DND-41 (cell line): ENCODE measurements around the gene CALY.

Source experiments
- ATAC-seq: fragments of 200-7000 bp; cut with Tn5 transposase; 3 replicates; pipeline ENCODE4 v1.9.1; 2021; ENCODE audit warnings: low read depth; ENCODE audit not compliant: insufficient read depth
- DNase-seq: peaks from one replicate; pipeline ENCODE4 v3.0.0-alpha.2; 2020
- H2AFZ ChIP-seq: 2 replicates; pipeline ENCODE4 v1.6.0; 2012; ENCODE audit warnings: low read depth, low read length
- H3K27ac ChIP-seq: 2 replicates; pipeline ENCODE4 v1.5.1; 2012; ENCODE audit warnings: low read length, inconsistent platforms
- H3K27me3 ChIP-seq: fragments of 200-600 bp; sonication (generic); 2 replicates; pipeline ENCODE4 v1.6.0; 2012; ENCODE audit warnings: low read length, mild to moderate bottlenecking, inconsistent platforms; ENCODE audit not compliant: insufficient read depth, poor library complexity
- H3K36me3 ChIP-seq: 2 replicates; pipeline ENCODE4 v1.5.1; 2012; ENCODE audit warnings: low read length, inconsistent platforms; ENCODE audit not compliant: insufficient read depth
- H3K4me1 ChIP-seq: 2 replicates; pipeline ENCODE4 v1.5.1; 2012; ENCODE audit warnings: mild to moderate bottlenecking, low read length; ENCODE audit not compliant: insufficient read depth
- H3K4me2 ChIP-seq: 2 replicates; pipeline ENCODE4 v1.6.0; 2012; ENCODE audit warnings: mild to moderate bottlenecking, moderate library complexity, low read length, inconsistent platforms; ENCODE audit not compliant: insufficient read depth
- H3K4me3 ChIP-seq, 2 experiments: fragments of 200-600 bp in 1 of 2; shearing (Covaris generic) in 1 of 2; 2 replicates each; pipeline ENCODE4 v1.5.1; 2012 to 2016; ENCODE audit warnings: inconsistent platforms in 2 of 2, low read length in 2 of 2, mild to moderate bottlenecking in 2 of 2, low read depth in 1 of 2, moderate library complexity in 1 of 2
- H3K79me2 ChIP-seq: 2 replicates; pipeline ENCODE4 v1.6.0; 2012; ENCODE audit warnings: low read length, inconsistent platforms; ENCODE audit not compliant: insufficient read depth
- H3K9ac ChIP-seq: 2 replicates; pipeline ENCODE4 v1.6.0; 2012; ENCODE audit warnings: low read depth, mild to moderate bottlenecking, inconsistent platforms, low read length, moderate library complexity
- H3K9me3 ChIP-seq: 2 replicates; pipeline ENCODE4 v1.5.1; 2012; ENCODE audit warnings: low read length, moderate library complexity, mild to moderate bottlenecking, inconsistent platforms; ENCODE audit not compliant: insufficient read depth, severe bottlenecking
- H4K20me1 ChIP-seq: 2 replicates; pipeline ENCODE4 v1.6.0; 2012; ENCODE audit warnings: low read length; ENCODE audit not compliant: insufficient read depth
- EZH2 ChIP-seq: IDR thresholded peaks from 3 replicates; pipeline ENCODE4 v1.6.1; 2012; ENCODE audit warnings: borderline replicate concordance, low read depth, mild to moderate bottlenecking, moderate library complexity, low read length, inconsistent platforms; ENCODE audit not compliant: severe bottlenecking
- TF ChIP-seq, protein P1 (sequence below): IDR thresholded peaks from 2 replicates; pipeline ENCODE4 v1.5.1; 2012; ENCODE audit warnings: borderline replicate concordance, low read length, moderate library complexity, mild to moderate bottlenecking; ENCODE audit not compliant: poor library complexity, severe bottlenecking; ENCODE audit errors: extremely low read depth

The CALY gene

DNA sequence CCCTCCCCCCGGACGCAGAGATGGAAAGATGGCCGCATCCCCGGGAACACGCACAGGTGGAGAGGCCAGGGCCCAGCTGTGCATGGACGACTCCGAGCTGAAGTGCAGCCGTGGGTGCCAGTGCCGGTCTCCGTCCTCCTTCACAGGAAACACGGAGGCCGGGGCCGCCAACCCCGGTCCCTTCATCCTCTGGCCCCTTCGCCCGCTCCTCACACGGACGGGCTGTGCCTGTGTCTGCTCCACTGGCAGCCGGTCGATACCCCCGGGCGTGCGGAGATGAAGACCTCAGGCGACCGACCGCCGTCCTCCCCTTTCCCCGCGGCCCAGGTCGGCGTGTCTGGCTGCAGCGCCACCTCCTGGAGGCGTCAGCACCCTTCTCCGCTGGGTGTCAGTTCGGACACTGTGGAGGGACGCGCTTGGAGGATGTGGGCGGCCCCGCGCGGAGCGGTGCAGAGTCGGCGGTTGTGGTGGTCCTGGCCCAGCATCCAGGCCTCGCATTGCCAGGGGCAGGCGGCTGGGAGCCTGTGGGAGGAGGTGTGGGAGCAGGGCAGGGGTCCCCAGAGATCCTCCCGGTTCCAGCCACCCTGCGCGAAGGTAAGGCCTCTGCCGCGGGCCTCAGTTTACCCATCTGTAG lies 18.1 kb downstream of the CALY start:
- Histone ChIP-seq H3K9ac (no peak overlapping the region; the same call in 1 of the 2 replicates), H3K36me3 (no peaks in the 10 kb centered on the region), H3K27me3 (peaks cover 10% of the 10 kb centered on the region), H3K27ac (no peak overlapping the region), H3K79me2 (no peaks in the 10 kb centered on the region), H2AFZ (peak overlapping the region; percentile 53), H3K9me3 (no peaks in the 10 kb centered on the region), H3K4me2 (peak overlapping the region; percentile 64), H4K20me1 (peaks cover 4% of the 10 kb centered on the region; the same call in 1 of the 2 replicates), H3K4me3 (peak overlapping the region in 1 of 2 experiments; percentile 44; a peak in 2 of 4 replicates), H3K4me1 (peaks cover 6% of the 10 kb centered on the region)
- peak; percentile 63 for DNase-seq
- peak; percentile 91 for ATAC-seq
- no peak for TF ChIP-seq EZH2
- TF ChIP-seq, protein P1, sequence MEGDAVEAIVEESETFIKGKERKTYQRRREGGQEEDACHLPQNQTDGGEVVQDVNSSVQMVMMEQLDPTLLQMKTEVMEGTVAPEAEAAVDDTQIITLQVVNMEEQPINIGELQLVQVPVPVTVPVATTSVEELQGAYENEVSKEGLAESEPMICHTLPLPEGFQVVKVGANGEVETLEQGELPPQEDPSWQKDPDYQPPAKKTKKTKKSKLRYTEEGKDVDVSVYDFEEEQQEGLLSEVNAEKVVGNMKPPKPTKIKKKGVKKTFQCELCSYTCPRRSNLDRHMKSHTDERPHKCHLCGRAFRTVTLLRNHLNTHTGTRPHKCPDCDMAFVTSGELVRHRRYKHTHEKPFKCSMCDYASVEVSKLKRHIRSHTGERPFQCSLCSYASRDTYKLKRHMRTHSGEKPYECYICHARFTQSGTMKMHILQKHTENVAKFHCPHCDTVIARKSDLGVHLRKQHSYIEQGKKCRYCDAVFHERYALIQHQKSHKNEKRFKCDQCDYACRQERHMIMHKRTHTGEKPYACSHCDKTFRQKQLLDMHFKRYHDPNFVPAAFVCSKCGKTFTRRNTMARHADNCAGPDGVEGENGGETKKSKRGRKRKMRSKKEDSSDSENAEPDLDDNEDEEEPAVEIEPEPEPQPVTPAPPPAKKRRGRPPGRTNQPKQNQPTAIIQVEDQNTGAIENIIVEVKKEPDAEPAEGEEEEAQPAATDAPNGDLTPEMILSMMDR, result peak; percentile 76

DNA sequence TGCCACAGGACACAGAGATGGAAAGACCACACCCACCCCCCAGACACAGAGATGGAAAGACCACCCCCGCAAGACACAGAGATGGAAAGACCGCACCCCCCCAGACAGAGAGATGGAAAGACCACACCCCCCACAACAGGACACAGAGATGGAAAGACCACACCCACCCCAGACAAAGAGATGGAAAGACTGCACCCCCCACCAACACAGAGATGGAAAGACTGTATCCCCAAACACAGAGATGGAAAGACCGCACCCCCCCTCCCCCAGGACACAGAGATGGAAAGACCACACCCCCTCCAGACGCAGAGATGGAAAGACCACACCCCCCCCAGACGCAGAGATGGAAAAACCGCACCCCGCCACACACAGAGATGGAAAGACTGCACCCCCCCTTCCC lies 20.0 kb downstream of the CALY start:
- Histone ChIP-seq H3K4me1 (peaks cover 6% of the 10 kb centered on the region), H3K4me2 (no peak overlapping the region), H3K9me3 (no peaks in the 10 kb centered on the region), H4K20me1 (peaks cover 4% of the 10 kb centered on the region; the same call in 1 of the 2 replicates), H2AFZ (no peak overlapping the region), H3K79me2 (no peaks in the 10 kb centered on the region), H3K9ac (no peak overlapping the region), H3K27ac (no peak overlapping the region), H3K36me3 (peaks cover 12% of the 10 kb centered on the region), H3K27me3 (peaks cover 10% of the 10 kb centered on the region), H3K4me3 (no peak overlapping the region)
- TF ChIP-seq, protein P1, result no peak
- TF ChIP-seq EZH2, result no peak
- DNase-seq (no peak), ATAC-seq (no peak)

DNA sequence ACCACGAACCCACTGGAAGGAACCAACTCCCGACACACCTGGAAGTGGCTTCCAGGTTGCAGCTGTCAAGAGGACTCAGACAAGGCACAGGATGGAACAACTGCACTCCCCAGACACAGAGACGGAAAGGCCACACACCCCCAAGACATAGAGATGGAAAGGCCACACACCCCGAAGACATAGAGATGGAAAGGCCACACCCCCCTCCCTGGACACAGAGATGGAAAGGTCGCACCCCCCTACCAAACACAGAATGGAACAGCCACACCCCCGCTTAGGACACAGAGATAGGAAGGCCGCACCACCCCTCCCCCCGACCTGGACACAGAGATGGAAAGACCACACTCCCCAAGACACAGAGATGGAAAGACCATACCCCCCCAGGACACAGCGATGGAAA lies 20.4 kb downstream of the CALY start:
- Histone ChIP-seq H3K4me2 (no peak overlapping the region), H4K20me1 (peaks cover 4% of the 10 kb centered on the region; the same call in 1 of the 2 replicates), H3K27me3 (peaks cover 10% of the 10 kb centered on the region), H3K36me3 (peaks cover 17% of the 10 kb centered on the region), H2AFZ (no peak overlapping the region), H3K9me3 (no peaks in the 10 kb centered on the region), H3K4me3 (no peak overlapping the region), H3K9ac (no peak overlapping the region), H3K27ac (no peak overlapping the region), H3K79me2 (no peaks in the 10 kb centered on the region), H3K4me1 (peaks cover 6% of the 10 kb centered on the region)
- no peak for TF ChIP-seq EZH2
- TF ChIP-seq, protein P1, result no peak
- ATAC-seq (no peak), DNase-seq (no peak)
